Progenitor cell of endocrine pancreas (in vitro differentiated cells): Measurements from ENCODE around the gene LRRC25. TPM values are rescaled to one million over a fixed set of nuclear protein-coding genes. Genes with fewer than 3 reads are reported as not detected.

Source experiments
- DNase-seq: peaks from one replicate; pipeline ENCODE4 v3.0.0; 2021; ENCODE audit warnings: low spot score; ENCODE audit not compliant: unreplicated experiment
- H3K27ac Mint-ChIP-seq: 2 replicates; pipeline ENCODE4 v1.8.0; 2021; ENCODE audit warnings: mild to moderate bottlenecking, moderate library complexity, mixed read lengths
- H3K27me3 Mint-ChIP-seq: 2 replicates; pipeline ENCODE4 v1.8.0; 2021; ENCODE audit warnings: mixed read lengths
- H3K36me3 Mint-ChIP-seq: 2 replicates; pipeline ENCODE4 v1.8.0; 2022; ENCODE audit warnings: mixed read lengths; ENCODE audit not compliant: insufficient read depth
- H3K4me1 Mint-ChIP-seq: 2 replicates; pipeline ENCODE4 v1.8.0; 2021; ENCODE audit warnings: low read depth, mixed read lengths
- H3K4me3 Mint-ChIP-seq: 2 replicates; pipeline ENCODE4 v1.8.0; 2021; ENCODE audit warnings: low read depth, mild to moderate bottlenecking, moderate library complexity, mixed read lengths
- H3K9me3 Mint-ChIP-seq: 2 replicates; pipeline ENCODE4 v1.8.0; 2021; ENCODE audit warnings: low read depth, mixed read lengths
- microRNA-seq: library from miRNA; unstranded; fragments of <30 nt; microRNA quantifications from one replicate; pipeline ENCODE4 v1.1.0, GENCODE V29; 2020; ENCODE audit warnings: borderline number of aligned reads; ENCODE audit not compliant: unreplicated experiment
- total RNA-seq: library from RNA; stranded (reverse); gene quantifications from 2 replicates; pipeline ENCODE4 v1.2.1, GENCODE V29; 2021
- TF ChIP-seq, protein P1 (sequence below): fragments of 200-600 bp; sonication (generic); IDR thresholded peaks from one replicate; pipeline ENCODE4 v1.5.0; 2021; ENCODE audit warnings: antibody characterized with exemption, mild to moderate bottlenecking; ENCODE audit not compliant: unreplicated experiment

LRRC25 gene
- total RNA-seq, 1 donor from 2014 or later = not detected

DNA sequence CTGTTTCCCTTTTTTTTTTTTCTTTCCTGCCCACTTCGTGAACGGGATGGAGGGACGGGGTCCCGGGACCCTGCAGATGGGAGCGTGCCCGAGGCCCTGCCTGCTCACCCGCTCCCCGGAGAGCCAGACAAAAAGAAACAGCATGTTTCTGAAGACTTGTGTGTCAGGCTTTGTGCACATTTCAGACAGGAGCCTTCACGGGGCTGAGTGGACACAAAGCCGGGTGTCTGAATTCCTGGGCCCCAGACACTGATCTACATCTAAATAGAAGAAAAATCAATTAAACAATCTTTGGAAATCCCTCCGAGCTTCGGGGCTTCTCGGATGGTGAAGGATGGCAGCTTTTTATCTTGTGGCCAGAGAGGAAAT lies 52.9 kb downstream of the LRRC25 start:
- no peaks in the 10 kb centered on the region for H3K9me3 Mint-ChIP-seq
- H3K27me3 Mint-ChIP-seq = no peaks in the 10 kb centered on the region
- TF ChIP-seq, protein P1, sequence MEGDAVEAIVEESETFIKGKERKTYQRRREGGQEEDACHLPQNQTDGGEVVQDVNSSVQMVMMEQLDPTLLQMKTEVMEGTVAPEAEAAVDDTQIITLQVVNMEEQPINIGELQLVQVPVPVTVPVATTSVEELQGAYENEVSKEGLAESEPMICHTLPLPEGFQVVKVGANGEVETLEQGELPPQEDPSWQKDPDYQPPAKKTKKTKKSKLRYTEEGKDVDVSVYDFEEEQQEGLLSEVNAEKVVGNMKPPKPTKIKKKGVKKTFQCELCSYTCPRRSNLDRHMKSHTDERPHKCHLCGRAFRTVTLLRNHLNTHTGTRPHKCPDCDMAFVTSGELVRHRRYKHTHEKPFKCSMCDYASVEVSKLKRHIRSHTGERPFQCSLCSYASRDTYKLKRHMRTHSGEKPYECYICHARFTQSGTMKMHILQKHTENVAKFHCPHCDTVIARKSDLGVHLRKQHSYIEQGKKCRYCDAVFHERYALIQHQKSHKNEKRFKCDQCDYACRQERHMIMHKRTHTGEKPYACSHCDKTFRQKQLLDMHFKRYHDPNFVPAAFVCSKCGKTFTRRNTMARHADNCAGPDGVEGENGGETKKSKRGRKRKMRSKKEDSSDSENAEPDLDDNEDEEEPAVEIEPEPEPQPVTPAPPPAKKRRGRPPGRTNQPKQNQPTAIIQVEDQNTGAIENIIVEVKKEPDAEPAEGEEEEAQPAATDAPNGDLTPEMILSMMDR = no peak
- H3K27ac Mint-ChIP-seq = peak overlapping the region; percentile 66
- no peak for DNase-seq
- no peak overlapping the region for H3K4me3 Mint-ChIP-seq
- H3K36me3 Mint-ChIP-seq = peaks cover 22% of the 10 kb centered on the region
- peaks cover 12% of the 10 kb centered on the region for H3K4me1 Mint-ChIP-seq

DNA sequence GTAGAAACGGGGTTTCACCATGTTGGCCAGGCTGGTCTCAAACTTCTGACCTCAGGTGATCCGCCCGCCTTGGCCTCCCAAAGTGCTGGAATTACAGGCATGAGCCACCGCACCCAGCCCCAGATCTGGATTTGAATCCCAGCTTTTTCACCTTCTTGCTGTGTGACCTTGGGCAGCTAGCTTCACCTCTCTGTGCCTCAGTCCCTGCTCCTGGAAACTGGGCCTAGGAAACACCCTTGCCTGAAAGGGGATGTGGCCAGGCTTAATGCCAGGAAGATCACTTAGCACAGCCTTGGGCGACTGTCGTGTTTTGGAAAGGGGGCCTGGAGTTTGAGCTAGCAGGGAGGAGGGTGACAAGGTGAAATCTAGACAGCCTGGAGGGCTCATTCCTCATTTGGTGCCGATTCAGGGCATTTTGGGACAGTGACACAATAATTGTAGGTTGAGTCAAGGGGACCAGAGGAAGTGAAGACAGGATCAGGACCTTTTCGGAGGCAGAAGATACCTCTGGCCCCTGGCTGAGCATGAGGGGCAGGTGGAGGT lies 55.3 kb downstream of the LRRC25 start:
- DNase-seq = no peak
- no peaks in the 10 kb centered on the region for H3K9me3 Mint-ChIP-seq
- H3K4me3 Mint-ChIP-seq = peak overlapping the region; percentile 84
- H3K4me1 Mint-ChIP-seq = peaks cover 12% of the 10 kb centered on the region
- TF ChIP-seq, protein P1 = no peak
- no peaks in the 10 kb centered on the region for H3K27me3 Mint-ChIP-seq
- H3K36me3 Mint-ChIP-seq = peaks cover 11% of the 10 kb centered on the region
- H3K27ac Mint-ChIP-seq = peak overlapping the region; percentile 62

Small RNA genes within 50 kb of the gene (microRNA-seq; reads per million reads assigned to microRNA genes)
- not detected for gene MIR3189

Other genes starting within 250 kb of the LRRC25 start
- gene PIK3R2, start 244.5 kb downstream of the LRRC25 start, total RNA-seq = 58.9 and 61.2 TPM in 2 replicates
- not detected in 2 replicates for gene IFI30, start 223.8 kb downstream of the LRRC25 start, total RNA-seq
- gene MPV17L2, start 204.4 kb downstream of the LRRC25 start, total RNA-seq = 10.6 and 11.5 TPM in 2 replicates
- 3.3 and 5.1 TPM in 2 replicates for gene RAB3A, start 193.6 kb downstream of the LRRC25 start, total RNA-seq
- 0.53 and 1.6 TPM in 2 replicates for gene PDE4C, start 171.2 kb downstream of the LRRC25 start, total RNA-seq
- 10.5 and 10.9 TPM in 2 replicates for gene IQCN, start 123.2 kb downstream of the LRRC25 start, total RNA-seq
- 158 and 168 TPM in 2 replicates for gene JUND, start 116.0 kb downstream of the LRRC25 start, total RNA-seq
- gene LSM4, start 74.5 kb downstream of the LRRC25 start, total RNA-seq = 150 and 154 TPM in 2 replicates
- 43.5 and 51.3 TPM in 2 replicates for gene PGPEP1, start 57.0 kb downstream of the LRRC25 start, total RNA-seq
- gene GDF15, start 11.5 kb downstream of the LRRC25 start, total RNA-seq = 10.5 and 14.4 TPM in 2 replicates
- 57.7 and 61.8 TPM in 2 replicates for gene SSBP4, start 21.8 kb upstream of the LRRC25 start, total RNA-seq
- gene ISYNA1, start 40.5 kb upstream of the LRRC25 start, total RNA-seq = 234 TPM in 2 replicates
- gene ELL, start 124.4 kb upstream of the LRRC25 start, total RNA-seq = 13.8 and 15.5 TPM in 2 replicates
- gene FKBP8, start 146.0 kb upstream of the LRRC25 start, total RNA-seq = 216 and 220 TPM in 2 replicates
- 77.7 and 82.8 TPM in 2 replicates for gene KXD1, start 160.2 kb upstream of the LRRC25 start, total RNA-seq
- 951 and 968 TPM in 2 replicates for gene UBA52, start 174.2 kb upstream of the LRRC25 start, total RNA-seq
- 66.5 and 67.4 TPM in 2 replicates for gene REX1BD, start 191.2 kb upstream of the LRRC25 start, total RNA-seq
- 4.4 and 6.0 TPM in 2 replicates for gene CRLF1, start 209.2 kb upstream of the LRRC25 start, total RNA-seq
- gene TMEM59L, start 215.2 kb upstream of the LRRC25 start, total RNA-seq = 5.0 and 6.4 TPM in 2 replicates
- 11.6 and 12.3 TPM in 2 replicates for gene KLHL26, start 239.4 kb upstream of the LRRC25 start, total RNA-seq